Stimulated activated CD8-positive, alpha-beta memory T cell treated with anti-CD3 and anti-CD28 coated beads, Interleukin-4, amount 100 ng/mL, for 1 hour (primary cell): ENCODE data around the gene ITPR2.

Experiments
- DNase-seq, 2 donors: peaks; one replicate each; pipeline ENCODE4 v3.0.0-alpha.2; 2020; ENCODE audit warnings: low read depth in 2 of 2, low spot score in 1 of 2

ITPR2 gene

GRCh38 chr12:26825459-26826016 is 7.5 kb downstream of the ITPR2 start:
- no peak for DNase-seq

DNA sequence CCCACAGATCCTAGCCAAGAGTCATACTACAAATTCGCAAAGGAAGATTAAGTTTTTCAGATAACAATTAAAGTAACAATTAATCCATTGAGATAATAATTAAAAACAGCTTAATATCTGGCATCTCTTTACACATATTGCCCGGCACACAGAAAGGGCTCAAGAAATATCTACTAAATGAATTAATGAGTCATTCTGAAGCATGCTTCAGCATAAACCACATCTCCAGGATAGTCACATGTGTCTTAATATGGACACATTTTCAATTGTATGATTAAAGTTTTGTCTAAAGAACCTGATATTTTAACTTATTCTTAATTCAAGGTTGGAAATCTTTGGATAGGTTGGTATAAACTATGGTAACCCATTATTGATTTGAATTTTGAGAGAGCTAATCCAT is 9.6 kb downstream of the ITPR2 start:
- no peak for DNase-seq

- no peak for DNase-seq
These were observed 11.0 kb downstream of the ITPR2 start for GRCh38 chr12:26822026-26822425.

DNA sequence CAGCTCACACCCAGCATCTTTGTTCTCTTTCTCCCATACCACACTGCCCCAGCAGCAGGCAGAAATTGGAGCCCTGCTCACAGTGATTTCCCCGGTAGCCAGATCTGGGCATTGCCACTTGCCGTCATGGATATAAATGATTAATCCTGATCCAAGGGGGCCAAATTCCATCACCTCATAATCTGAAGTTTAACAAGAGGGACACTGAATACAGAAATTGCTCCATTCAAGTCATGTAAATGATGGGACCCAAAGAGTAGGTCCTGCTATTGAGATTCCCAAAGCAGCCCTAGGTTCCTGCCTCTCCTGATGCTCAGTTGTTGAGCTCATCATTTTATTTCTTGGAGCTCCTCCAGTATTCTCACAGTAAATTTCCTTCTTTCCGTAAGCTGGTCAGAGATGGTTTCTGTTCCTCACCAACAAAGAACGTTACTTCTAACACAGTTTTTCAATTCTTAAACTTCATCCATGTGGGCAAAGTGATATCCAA is 11.7 kb downstream of the ITPR2 start:
- no peak for DNase-seq

DNA sequence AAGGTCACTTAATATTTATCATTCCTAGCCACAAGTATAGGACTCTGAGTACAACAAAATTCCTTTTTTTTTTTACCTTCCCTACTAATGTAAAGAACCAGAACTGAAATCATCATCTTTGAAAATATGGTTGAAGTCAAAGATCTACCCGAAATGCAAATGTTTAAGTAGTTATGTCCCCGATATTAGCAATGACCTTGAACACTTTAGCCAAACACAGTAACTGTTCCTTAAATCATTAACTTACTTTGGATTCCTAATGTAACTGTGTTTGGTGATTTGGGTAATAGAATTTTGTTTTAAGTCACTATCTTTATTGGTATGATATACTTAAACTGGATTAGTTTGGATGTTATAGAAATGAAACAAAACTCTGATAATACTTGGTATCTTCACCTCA is 14.4 kb downstream of the ITPR2 start:
- DNase-seq: no peak

DNA sequence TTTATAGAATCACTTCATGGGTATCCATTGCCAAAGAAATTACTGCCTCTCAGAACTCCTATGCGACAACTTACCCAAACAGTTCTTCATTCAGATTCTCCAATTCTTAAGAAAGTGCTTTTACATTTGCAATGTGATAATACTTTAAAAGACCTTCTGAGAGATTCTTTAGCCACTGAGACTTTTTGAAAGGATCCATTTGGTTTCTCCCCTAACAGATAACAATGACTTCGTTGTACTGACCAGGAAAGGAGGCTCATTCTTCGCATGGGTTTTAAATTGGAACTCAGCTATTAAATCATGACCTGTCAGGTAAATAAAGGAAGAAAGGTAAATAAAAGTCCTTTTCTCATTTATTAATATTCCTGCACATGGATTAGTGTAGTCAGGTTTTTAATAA is 14.8 kb downstream of the ITPR2 start:
- DNase-seq: no peak

DNA sequence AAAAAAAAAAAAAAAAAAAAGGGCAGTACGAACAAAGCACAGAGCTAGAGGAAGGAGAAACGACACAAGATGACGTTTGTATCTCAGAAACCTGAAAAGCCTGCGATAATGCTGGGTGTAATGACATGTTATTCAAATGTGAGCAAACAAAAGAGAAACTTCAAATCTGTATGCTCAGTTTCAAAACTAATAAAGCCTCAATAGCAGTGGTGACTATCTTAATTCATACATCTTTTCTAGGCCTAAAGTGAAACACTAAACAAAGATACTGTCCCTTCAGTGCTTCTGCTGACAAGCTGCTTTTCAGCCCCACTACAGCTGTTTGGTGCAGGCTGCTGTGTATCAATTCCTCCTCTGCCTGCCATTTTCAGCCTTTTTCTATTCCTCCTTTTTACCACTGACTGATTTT is 15.8 kb downstream of the ITPR2 start:
- DNase-seq: no peak

DNA sequence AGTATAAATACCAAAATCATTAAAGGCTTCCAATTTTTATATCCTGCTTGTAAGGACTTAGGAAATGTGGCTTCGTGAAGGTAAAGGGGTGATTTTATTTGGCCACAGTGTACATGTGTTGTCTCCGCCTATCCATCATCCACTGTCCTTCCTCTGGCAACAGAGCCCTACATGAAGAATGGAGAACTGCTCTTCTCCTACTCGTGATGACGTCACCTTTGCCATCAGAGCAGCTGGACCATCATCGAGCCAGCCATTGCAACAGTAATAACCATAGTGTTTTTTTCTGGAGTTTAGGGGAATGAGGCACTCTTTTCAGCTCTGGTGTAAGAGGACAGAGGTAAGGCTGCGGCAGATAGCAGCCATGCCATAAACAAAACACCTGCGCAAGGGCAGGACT is 19.2 kb downstream of the ITPR2 start:
- no peak for DNase-seq

DNA sequence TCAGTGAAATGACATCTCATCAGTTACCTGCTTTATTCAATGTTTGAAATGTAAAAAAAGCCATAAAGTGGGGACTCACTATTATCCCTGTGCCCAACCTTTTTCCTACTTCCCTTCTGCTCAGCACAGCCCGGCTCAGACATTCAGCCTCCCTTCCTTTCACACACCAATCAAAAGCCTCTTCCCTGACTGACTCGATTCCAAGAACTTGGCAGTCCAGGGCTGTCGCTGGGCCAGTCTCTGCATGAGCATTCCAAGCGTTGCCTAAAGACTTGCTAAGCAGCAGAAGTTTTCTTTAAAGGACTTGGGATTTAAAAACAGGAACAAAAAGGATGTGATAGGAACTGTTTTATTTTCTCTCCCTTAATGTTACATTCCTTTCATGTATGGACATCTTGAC is 22.7 kb downstream of the ITPR2 start:
- no peak for DNase-seq

DNA sequence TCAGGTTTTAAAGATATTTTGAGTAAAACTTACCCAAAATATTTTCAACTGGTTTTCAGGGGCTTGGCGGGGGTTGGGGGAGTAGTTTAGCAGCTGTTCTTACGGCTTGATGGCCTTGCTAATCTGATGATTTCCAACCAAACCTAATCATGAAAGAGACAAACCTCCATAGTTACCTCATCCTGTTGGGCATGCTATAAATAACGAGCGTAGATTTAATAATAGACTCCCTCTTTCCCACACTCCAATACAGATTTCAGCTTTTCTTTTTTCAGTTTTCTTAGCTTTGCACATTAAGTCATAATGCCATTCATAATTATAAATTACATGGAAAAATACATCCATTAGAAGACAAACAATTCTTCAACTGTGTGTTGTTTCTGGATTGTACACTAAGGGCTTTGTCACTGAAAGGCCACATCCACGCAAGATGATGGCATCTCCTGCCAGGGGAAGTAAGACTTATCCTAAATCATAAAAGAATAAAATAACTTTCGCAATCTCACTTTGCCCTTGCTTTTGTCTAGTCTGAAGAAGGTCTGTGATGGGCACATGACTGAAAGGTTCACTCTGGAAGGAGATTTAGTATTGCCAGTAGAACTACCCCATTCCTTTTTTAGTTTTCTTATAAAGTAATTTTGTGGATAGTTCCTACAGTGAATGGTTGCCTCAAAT is 23.2 kb downstream of the ITPR2 start:
- no peak for DNase-seq

- DNase-seq: no peak
These were observed 24.1 kb downstream of the ITPR2 start for GRCh38 chr12:26808766-26809476.

GRCh38 chr12:26807292-26807691 is 25.7 kb downstream of the ITPR2 start:
- DNase-seq: no peak

DNA sequence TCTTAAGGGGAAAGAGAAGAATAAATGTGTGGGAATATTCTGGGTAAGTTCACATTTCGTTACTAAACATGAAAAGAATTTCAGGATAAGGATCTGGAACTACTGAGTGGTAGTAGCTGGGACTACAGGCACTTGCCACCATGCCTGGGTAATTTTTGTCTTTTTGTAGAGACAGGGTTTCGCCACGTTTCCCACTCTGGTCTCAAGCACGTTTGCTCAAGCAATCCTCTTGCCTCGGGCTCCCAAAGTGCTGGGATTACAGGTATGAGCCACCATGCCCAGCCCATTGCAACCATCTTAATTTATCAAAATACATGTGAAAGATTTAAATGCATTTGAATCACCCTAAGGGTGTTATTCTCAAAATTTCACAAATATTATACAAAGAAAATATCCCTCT is 26.4 kb downstream of the ITPR2 start:
- DNase-seq: no peak

GRCh38 chr12:26805401-26805971 is 27.5 kb downstream of the ITPR2 start:
- DNase-seq: no peak

DNA sequence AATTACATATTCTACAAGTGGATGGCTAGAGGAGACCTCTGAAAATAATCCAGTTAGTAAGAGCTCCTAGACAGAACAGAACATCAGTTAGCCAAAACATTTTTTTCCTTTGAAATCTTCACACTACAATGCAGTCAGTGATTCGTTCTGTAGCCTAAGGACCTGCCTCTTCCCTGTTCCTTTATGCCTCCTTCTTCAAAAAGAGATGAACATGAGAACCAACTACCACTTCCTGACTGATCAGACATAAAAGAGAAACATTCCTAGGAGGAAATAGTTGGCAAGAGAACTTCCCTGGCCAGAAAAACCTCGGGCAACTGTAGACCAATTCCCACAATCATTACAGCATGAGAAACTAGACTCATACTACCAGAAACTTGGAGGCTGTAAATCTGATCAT is 29.4 kb downstream of the ITPR2 start:
- no peak for DNase-seq

DNA sequence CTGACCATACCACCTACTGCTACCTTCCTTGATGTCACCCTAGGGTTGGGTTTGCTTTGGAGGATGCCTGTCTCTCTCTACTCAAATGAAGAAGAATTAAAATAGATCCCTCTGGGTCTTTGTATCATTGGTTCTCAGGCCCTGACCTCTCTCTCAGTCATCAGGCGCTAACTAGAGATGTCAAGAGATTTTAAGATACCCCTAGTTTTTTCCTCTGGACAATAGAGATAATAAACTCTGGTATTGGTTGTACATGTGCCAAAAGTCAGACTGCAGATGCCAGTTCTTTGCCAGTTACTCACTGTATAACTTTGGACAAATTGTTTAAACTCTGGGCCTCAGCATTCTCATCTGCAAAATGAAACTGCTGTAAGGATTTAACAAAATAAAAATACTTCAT is 31.5 kb downstream of the ITPR2 start:
- DNase-seq: no peak

DNA sequence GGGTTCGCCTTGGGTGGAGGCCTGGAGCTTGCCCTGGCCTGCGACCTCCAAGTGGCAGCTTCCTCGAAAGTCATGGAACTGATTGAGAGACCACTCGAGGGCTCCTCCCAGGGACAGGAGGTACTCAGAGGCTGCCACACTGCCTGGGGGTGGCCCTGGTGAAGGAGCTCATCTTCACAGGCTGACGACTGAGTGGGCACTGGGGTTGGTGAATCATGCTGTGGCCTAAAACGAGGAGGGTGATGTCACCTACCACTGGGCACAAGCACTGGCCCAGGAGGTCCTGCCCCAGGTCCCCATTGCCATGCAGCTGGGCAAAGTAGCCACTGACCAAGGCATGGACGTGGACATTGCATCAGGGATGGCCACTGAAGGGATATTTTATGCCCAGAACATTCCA is 32.1 kb downstream of the ITPR2 start:
- DNase-seq: no peak

DNA sequence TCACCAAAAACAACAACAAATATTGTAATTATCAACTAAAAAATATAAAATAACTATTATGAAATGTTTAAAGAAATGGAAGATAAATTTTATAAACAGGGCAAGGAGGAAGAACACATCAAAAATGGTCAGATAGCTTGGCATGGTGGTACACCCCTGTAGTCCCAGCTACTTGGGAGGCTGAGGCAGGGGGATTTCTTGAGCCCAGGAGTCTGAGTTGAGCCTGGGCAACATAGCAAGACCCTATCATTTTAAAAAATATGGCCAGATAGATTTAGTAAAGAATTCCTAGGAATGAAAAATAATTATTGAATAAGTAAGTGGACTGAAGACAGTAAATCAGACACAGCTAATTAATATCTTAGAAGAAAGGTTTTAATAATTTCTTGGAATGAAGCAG is 32.6 kb downstream of the ITPR2 start:
- no peak for DNase-seq

GRCh38 chr12:26799741-26800140 is 33.3 kb downstream of the ITPR2 start:
- no peak for DNase-seq

- no peak for DNase-seq
These were observed 34.4 kb downstream of the ITPR2 start for GRCh38 chr12:26798640-26799039.

DNA sequence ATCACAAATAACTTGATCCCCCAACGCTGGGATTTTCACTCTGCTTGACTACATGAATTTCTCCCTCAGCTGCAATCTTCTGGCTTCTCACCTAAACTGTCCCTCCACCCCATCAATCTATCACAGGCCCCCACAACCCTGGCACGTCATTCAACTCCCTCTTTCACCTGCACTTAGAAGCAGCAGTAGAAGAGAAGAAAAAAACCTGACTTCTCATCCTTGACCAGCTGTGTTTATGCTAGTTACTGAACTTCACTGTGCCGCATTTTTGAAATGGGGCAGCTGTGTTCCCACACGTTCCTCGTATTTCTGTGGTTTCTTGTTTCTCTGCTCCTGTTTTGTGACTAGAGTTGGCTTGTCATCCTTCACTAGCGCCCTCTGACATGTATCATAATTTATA is 35.0 kb downstream of the ITPR2 start:
- DNase-seq: no peak

DNA sequence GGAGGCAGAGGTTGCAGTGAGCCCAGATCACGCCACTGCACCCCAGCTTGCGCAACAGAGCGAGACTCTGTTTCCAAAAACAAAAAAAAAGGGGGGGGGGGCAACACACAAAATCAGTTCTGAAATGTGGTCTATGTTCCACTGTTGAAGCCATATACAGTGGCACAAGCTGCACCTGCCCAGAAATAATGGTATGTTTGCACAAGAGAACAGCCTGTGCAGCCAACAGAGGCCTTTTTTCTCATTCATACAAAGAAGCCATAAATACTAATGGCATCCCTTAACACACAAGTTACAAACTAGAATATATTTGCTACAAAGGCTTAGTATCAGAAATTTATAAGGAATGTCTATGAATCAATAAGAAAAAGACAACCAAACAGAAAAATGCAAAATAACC is 37.1 kb downstream of the ITPR2 start:
- DNase-seq: no peak
